B cell (primary cell): ENCODE results near the gene VOPP1. TPM values are rescaled to one million over a fixed set of nuclear protein-coding genes. Genes with fewer than 3 reads are reported as not detected.
A peak's percentile ranks its signal among the peaks of the same experiment; 100 is the strongest.

Source experiments
- ATAC-seq: fragments of 200-7000 bp; cut with Tn5 transposase; one replicate; pipeline ENCODE4 v1.10.0; 2021; ENCODE audit warnings: low read depth, mild to moderate bottlenecking, moderate number of reproducible peaks, moderate library complexity
- CTCF ChIA-PET: fragments of 350-600 bp; sonication (Branson Sonifier 250); formaldehyde crosslinking; loops from one replicate; lab custom pipeline; 2021; ENCODE audit warnings: antibody characterized with exemption, inconsistent platforms; lab: Charles Lee
- POLR2A ChIA-PET: fragments of 350-600 bp; sonication (Branson Sonifier 250); formaldehyde crosslinking; loops from one replicate; lab custom pipeline; 2021; ENCODE audit warnings: antibody characterized with exemption; lab: Charles Lee
- DNase-seq: peaks from one replicate; pipeline ENCODE4 v3.0.0; 2013
- H2AFZ ChIP-seq: 2 replicates; pipeline ENCODE4 v1.6.1; 2012; ENCODE audit warnings: mild to moderate bottlenecking, low read depth, low read length; ENCODE audit not compliant: insufficient read depth, poor library complexity, severe bottlenecking
- H3K27ac ChIP-seq, 2 donors: 1 replicate in 1 of 2; 2 replicates in 1 of 2; pipeline ENCODE4 v1.5.1; 2012 to 2013; ENCODE audit warnings: low read length in 2 of 2, mild to moderate bottlenecking in 2 of 2, moderate library complexity in 1 of 2
- H3K27me3 ChIP-seq, 4 experiments: fragments of 200-600 bp in 1 of 4; sonication (generic) in 1 of 4; replicated peaks in 1 of 4; 1 replicate in 2 of 4; 2 replicates in 2 of 4; pipeline versions ENCODE4 v1.6.1 to v1.7.0; 2013 to 2016; ENCODE audit warnings: low read length in 3 of 4, mild to moderate bottlenecking in 2 of 4, mixed read lengths in 1 of 4, moderate library complexity in 1 of 4; ENCODE audit not compliant: insufficient read depth in 4 of 4, control insufficient read depth in 3 of 4; ENCODE audit errors: control extremely low read depth in 1 of 4
- H3K36me3 ChIP-seq, 2 experiments: replicated peaks in 1 of 2; 1 replicate in 1 of 2; 2 replicates in 1 of 2; pipeline versions ENCODE4 v1.6.1 to v1.7.1; 2013; ENCODE audit warnings: low read length in 1 of 2; ENCODE audit not compliant: insufficient read depth in 2 of 2, control insufficient read depth in 1 of 2; ENCODE audit errors: control extremely low read depth in 1 of 2, extremely low read depth in 1 of 2
- H3K4me1 ChIP-seq, 2 donors: fragments of 200-600 bp in 1 of 2; sonication (generic) in 1 of 2; 1 replicate in 1 of 2; 2 replicates in 1 of 2; pipeline versions ENCODE4 v1.5.1 to v1.6.1; 2013 to 2017; ENCODE audit warnings: low read length in 2 of 2; ENCODE audit not compliant: control insufficient read depth in 2 of 2, insufficient read depth in 2 of 2
- H3K4me2 ChIP-seq: replicated peaks from 2 replicates; pipeline ENCODE3; 2012; ENCODE audit warnings: mild to moderate bottlenecking, low read depth, low read length; ENCODE audit not compliant: poor library complexity, severe bottlenecking
- H3K4me3 ChIP-seq, 5 experiments: fragments of 200-600 bp in 1 of 5; sonication (generic) in 1 of 5; 1 replicate in 3 of 5; 2 replicates in 2 of 5; pipeline versions ENCODE4 v1.5.1 to v1.7.0; 2011 to 2016; ENCODE audit warnings: low read length in 4 of 5, mild to moderate bottlenecking in 4 of 5, low read depth in 2 of 5, control low read depth in 1 of 5, moderate library complexity in 1 of 5; ENCODE audit not compliant: insufficient read depth in 1 of 5; ENCODE audit errors: control extremely low read depth in 1 of 5, extremely low read depth in 1 of 5
- H3K79me2 ChIP-seq: fragments of 200-600 bp; sonication (generic); one replicate; pipeline ENCODE4 v1.6.0; 2016; ENCODE audit warnings: low read length; ENCODE audit not compliant: control insufficient read depth, insufficient read depth
- H3K9ac ChIP-seq: fragments of 200-600 bp; sonication (generic); 2 replicates; pipeline ENCODE4 v1.6.1; 2017; ENCODE audit warnings: mild to moderate bottlenecking, low read length, moderate library complexity
- H3K9me3 ChIP-seq, 3 donors: one replicate each; pipeline versions ENCODE4 v1.6.1 to v1.7.1; 2013; ENCODE audit warnings: low read length in 2 of 3; ENCODE audit not compliant: control insufficient read depth in 2 of 3, insufficient read depth in 1 of 3; ENCODE audit errors: control extremely low read depth in 1 of 3
- H4K20me1 ChIP-seq: 2 replicates; pipeline ENCODE4 v1.6.0; 2012; ENCODE audit warnings: mild to moderate bottlenecking, low read length; ENCODE audit not compliant: insufficient read depth, control insufficient read depth, poor library complexity, severe bottlenecking
- H3K27ac Mint-ChIP-seq: one replicate; pipeline ENCODE4 v1.8.0; 2021; ENCODE audit warnings: mixed read lengths
- H3K27me3 Mint-ChIP-seq: one replicate; pipeline ENCODE4 v1.8.0; 2021; ENCODE audit warnings: mixed read lengths
- H3K4me1 Mint-ChIP-seq: one replicate; pipeline ENCODE4 v1.8.0; 2021; ENCODE audit warnings: mixed read lengths
- H3K4me3 Mint-ChIP-seq: one replicate; pipeline ENCODE4 v1.8.0; 2021; ENCODE audit warnings: mixed read lengths
- H3K9me3 Mint-ChIP-seq: one replicate; pipeline ENCODE4 v1.8.0; 2022; ENCODE audit warnings: mixed read lengths; ENCODE audit not compliant: insufficient read depth
- EZH2 ChIP-seq: IDR thresholded peaks from 2 replicates; pipeline ENCODE4 v1.6.1; 2012; ENCODE audit warnings: borderline replicate concordance, low read depth, mild to moderate bottlenecking, moderate library complexity, low read length; ENCODE audit not compliant: insufficient read depth, poor library complexity, severe bottlenecking
- WGBS: methylation state at CpG from one replicate; pipeline ENCODE4 v1.1.5; 2013; ENCODE audit warnings: missing lambda C conversion rate; ENCODE audit not compliant: insufficient coverage; 5-methylcytosine and 5-hydroxymethylcytosine counted together
- intact Hi-C: fragments of 100-400 bp; cut with micrococcal nuclease; formaldehyde crosslinking; loops from one replicate; pipeline ENCODE4 v1.10.0; 2022
- polyA plus RNA-seq: library from polyadenylated mRNA; depleted of rRNA; stranded (reverse); fragments of >200 nt; gene quantifications from 2 replicates; pipeline ENCODE4 v1.2.3, GENCODE V29; 2012
- total RNA-seq, 2 donors: library from RNA; stranded (reverse); fragments of 120-200 nt in 1 of 2; gene quantifications; 1 replicate in 1 of 2; 2 replicates in 1 of 2; pipeline versions ENCODE4 v1.2.3 to v1.2.4, GENCODE V29; 2013 to 2022
- TF ChIP-seq, protein P1 (sequence below): fragments of 200-600 bp; IDR thresholded peaks from one replicate; pipeline ENCODE4 v1.8.0; 2022; ENCODE audit warnings: antibody characterized with exemption, mild to moderate bottlenecking

VOPP1 gene
- total and polyA plus RNA-seq, 2 donors (not counting 1 experiment from before 2014, with no cell fraction given), result 53.2 to 256 TPM

DNA sequence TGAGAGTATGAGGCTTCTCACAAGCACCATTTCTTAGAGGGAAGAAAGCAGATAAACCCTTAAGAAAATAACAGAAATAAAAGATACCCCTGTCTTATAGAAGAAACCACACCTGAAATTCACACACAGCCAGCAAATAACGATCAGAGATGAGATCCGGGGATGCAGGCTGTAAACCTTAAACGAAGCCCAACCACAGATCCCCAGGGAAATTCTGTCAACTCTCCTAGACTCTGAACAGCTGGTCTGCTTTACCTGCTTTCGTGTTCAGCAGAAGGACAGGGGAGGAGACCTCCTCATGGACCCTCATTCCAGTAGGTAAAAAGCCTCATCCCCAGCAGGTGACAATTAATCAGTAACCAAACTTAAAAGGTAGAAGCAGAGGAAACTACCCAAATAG is 45.0 kb downstream of the VOPP1 start:
- DNase-seq (no peak), ATAC-seq (peak; percentile 11)
- H3K4me2 ChIP-seq, result peak overlapping the region; percentile 53
- no peaks in the 10 kb centered on the region for H3K36me3 ChIP-seq
- H3K4me3 ChIP-seq, result peak overlapping the region in 2 of 5 experiments; percentile 13 to 29
- peaks cover 34% of the 10 kb centered on the region for H4K20me1 ChIP-seq
- TF ChIP-seq, protein P1, sequence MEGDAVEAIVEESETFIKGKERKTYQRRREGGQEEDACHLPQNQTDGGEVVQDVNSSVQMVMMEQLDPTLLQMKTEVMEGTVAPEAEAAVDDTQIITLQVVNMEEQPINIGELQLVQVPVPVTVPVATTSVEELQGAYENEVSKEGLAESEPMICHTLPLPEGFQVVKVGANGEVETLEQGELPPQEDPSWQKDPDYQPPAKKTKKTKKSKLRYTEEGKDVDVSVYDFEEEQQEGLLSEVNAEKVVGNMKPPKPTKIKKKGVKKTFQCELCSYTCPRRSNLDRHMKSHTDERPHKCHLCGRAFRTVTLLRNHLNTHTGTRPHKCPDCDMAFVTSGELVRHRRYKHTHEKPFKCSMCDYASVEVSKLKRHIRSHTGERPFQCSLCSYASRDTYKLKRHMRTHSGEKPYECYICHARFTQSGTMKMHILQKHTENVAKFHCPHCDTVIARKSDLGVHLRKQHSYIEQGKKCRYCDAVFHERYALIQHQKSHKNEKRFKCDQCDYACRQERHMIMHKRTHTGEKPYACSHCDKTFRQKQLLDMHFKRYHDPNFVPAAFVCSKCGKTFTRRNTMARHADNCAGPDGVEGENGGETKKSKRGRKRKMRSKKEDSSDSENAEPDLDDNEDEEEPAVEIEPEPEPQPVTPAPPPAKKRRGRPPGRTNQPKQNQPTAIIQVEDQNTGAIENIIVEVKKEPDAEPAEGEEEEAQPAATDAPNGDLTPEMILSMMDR, result no peak
- TF ChIP-seq EZH2, result no peak
- CTCF ChIA-PET, result interaction anchor here (1.0 to 1.8 kb wide), 3 partner anchors 18 to 71 kb away, joined by 3 to 7 read pairs (median 6); no protein-coding TSS in a partner anchor
- peak overlapping the region; percentile 44 to 60 for H3K27ac ChIP-seq
- no peaks in the 10 kb centered on the region for H3K27me3 ChIP-seq
- Mint-ChIP-seq H3K9me3 (no peaks in the 10 kb centered on the region), H3K27ac (peak overlapping the region; percentile 91), H3K27me3 (no peaks in the 10 kb centered on the region), H3K4me3 (peak overlapping the region; percentile 81), H3K4me1 (peaks cover 81% of the 10 kb centered on the region)
- peaks cover 51 to 79% of the 10 kb centered on the region in 2 donors for H3K4me1 ChIP-seq
- no peaks in the 10 kb centered on the region for H3K9me3 ChIP-seq
- intact Hi-C loops, result no loop called here
- no peak overlapping the region for H2AFZ ChIP-seq
- H3K79me2 ChIP-seq, result peaks cover 99% of the 10 kb centered on the region
- peak overlapping the region; percentile 23 for H3K9ac ChIP-seq
- POLR2A ChIA-PET, result interaction anchor here (1.3 kb wide), 1 partner anchor 8 kb away, joined by 4 read pairs; no protein-coding TSS in a partner anchor
- WGBS, result 0% methylated on average over 4 of the region's 4 CpGs

DNA sequence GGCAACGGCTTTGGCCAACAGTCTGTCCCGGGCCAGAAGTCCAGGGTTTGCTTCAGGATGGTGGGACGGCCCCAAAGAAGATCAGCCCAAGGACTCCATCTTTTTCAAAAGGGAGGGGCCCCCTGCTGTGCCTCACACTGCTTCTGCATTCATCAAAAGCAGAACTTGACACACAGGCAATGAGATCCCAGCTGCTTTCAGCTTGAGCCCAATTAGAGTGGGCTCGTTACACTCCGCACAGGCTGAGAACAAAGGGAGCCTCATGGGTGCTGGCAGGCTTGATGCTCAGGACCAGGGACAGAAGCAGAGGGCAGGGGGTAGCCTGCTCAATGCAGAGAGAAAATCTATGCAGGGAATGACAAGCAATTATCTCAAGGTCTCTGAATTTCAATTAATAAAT is 45.5 kb downstream of the VOPP1 start:
- DNase-seq, result peak; percentile 78
- Histone ChIP-seq H4K20me1 (peaks cover 39% of the 10 kb centered on the region), H2AFZ (peak overlapping the region; percentile 20), H3K4me1 (peaks cover 45 to 79% of the 10 kb centered on the region in 2 donors), H3K27ac (peak overlapping the region; percentile 44 to 60), H3K27me3 (no peaks in the 10 kb centered on the region), H3K4me3 (peak overlapping the region in 2 of 5 experiments; percentile 13 to 29), H3K4me2 (peak overlapping the region; percentile 53), H3K9ac (peak overlapping the region; percentile 23), H3K9me3 (no peaks in the 10 kb centered on the region), H3K36me3 (no peaks in the 10 kb centered on the region), H3K79me2 (peaks cover 99% of the 10 kb centered on the region)
- ChIA-PET POLR2A (interaction anchor here (1.3 kb wide), 1 partner anchor 8 kb away, joined by 4 read pairs; no protein-coding TSS in a partner anchor), CTCF (interaction anchor here (1.0 to 1.8 kb wide), 4 partner anchors 10 to 71 kb away, joined by 3 to 7 read pairs (median 5); no protein-coding TSS in a partner anchor)
- 30% methylated on average over 5 of the region's 5 CpGs for WGBS
- Mint-ChIP-seq H3K4me3 (peak overlapping the region; percentile 81), H3K27ac (peak overlapping the region; percentile 91), H3K27me3 (no peaks in the 10 kb centered on the region), H3K9me3 (no peaks in the 10 kb centered on the region), H3K4me1 (peaks cover 81% of the 10 kb centered on the region)
- intact Hi-C loops, result no loop called here
- peak; percentile 95 for ATAC-seq
- TF ChIP-seq, protein P1, result no peak
- TF ChIP-seq EZH2, result no peak
